H1 (cell line): Measurements from ENCODE around the gene USP17L5. TPM values are rescaled to one million over a fixed set of nuclear protein-coding genes. Genes with fewer than 3 reads are reported as not detected.
"Not testable (repeated sequence)": the region's sequence is repeated elsewhere in the genome, so short reads cannot be mapped to it uniquely, and the experiment has no call there.

ENCODE experiments used
- CTCF ChIA-PET: fragments of 300-600 bp; sonication (Branson Sonifier 250); formaldehyde crosslinking; loops from one replicate; lab custom pipeline; 2021; ENCODE audit not compliant: partially characterized antibody; lab: Charles Lee
- POLR2A ChIA-PET: fragments of 300-600 bp; sonication (Branson Sonifier 250); formaldehyde crosslinking; loops from one replicate; lab custom pipeline; 2021; ENCODE audit warnings: inconsistent platforms; ENCODE audit not compliant: partially characterized antibody; lab: Charles Lee
- DNase-seq, 2 experiments: peaks; one replicate each; pipeline versions ENCODE4 v3.0.0 to v3.0.0-alpha.2; 2010 to 2022; ENCODE audit warnings: low spot score in 2 of 2, low read depth in 1 of 2, mixed read lengths in 1 of 2
- FAIRE-seq: peaks from 2 replicates; lab custom pipeline; 2011; peaks lifted over from hg19 to GRCh38; lab: Jason Lieb, UNC
- H2AFZ ChIP-seq: 2 replicates; pipeline ENCODE4 v1.8.1; 2012; ENCODE audit warnings: low read length, inconsistent platforms
- H2AK5ac ChIP-seq: 2 replicates; pipeline ENCODE4 v1.6.1; 2013; ENCODE audit warnings: low read depth, low read length
- H2BK120ac ChIP-seq: replicated peaks from 2 replicates; pipeline ENCODE3; 2013; ENCODE audit warnings: low read depth, low read length, inconsistent platforms
- H2BK12ac ChIP-seq: 2 replicates; pipeline ENCODE4 v1.6.1; 2013; ENCODE audit warnings: low read depth, low read length
- H2BK15ac ChIP-seq: 2 replicates; pipeline ENCODE4 v1.6.1; 2013; ENCODE audit warnings: low read length
- H2BK20ac ChIP-seq: 2 replicates; pipeline ENCODE4 v1.6.1; 2013; ENCODE audit warnings: low read length
- H2BK5ac ChIP-seq: 2 replicates; pipeline ENCODE4 v1.6.1; 2013; ENCODE audit warnings: low read depth, low read length
- H3K14ac ChIP-seq: 2 replicates; pipeline ENCODE4 v1.6.1; 2013; ENCODE audit warnings: inconsistent platforms; ENCODE audit not compliant: insufficient read length
- H3K18ac ChIP-seq: 2 replicates; pipeline ENCODE4 v1.6.1; 2013; ENCODE audit warnings: low read length; ENCODE audit errors: extremely low read depth
- H3K23ac ChIP-seq: 2 replicates; pipeline ENCODE4 v1.6.1; 2013; ENCODE audit warnings: inconsistent platforms; ENCODE audit not compliant: insufficient read length
- H3K23me2 ChIP-seq: 2 replicates; pipeline ENCODE4 v1.6.1; 2013; ENCODE audit warnings: low read depth, low read length
- H3K27ac ChIP-seq: 2 replicates; pipeline ENCODE4 v1.6.1; 2011; ENCODE audit warnings: low read depth, low read length, inconsistent platforms
- H3K27me3 ChIP-seq, 4 experiments: replicated peaks in 1 of 4; 1 replicate in 1 of 4; 2 replicates in 3 of 4; pipeline versions ENCODE4 v1.6.1 to v1.8.1; 2011 to 2013; ENCODE audit warnings: low read length in 3 of 4, mild to moderate bottlenecking in 3 of 4, inconsistent platforms in 2 of 4, mixed read lengths in 2 of 4, moderate library complexity in 1 of 4; ENCODE audit not compliant: control insufficient read depth in 3 of 4, insufficient read depth in 3 of 4; ENCODE audit errors: extremely low read depth in 1 of 4
- H3K36me3 ChIP-seq, 4 experiments: 2 replicates each; pipeline versions ENCODE4 v1.6.1 to v1.8.1; 2011 to 2013; ENCODE audit warnings: mild to moderate bottlenecking in 4 of 4, low read length in 3 of 4, moderate library complexity in 2 of 4, control low read depth in 1 of 4, inconsistent platforms in 1 of 4; ENCODE audit not compliant: insufficient read depth in 4 of 4, control insufficient read depth in 2 of 4
- H3K4ac ChIP-seq: replicated peaks from 2 replicates; pipeline ENCODE3; 2013; ENCODE audit warnings: low read length, low read depth, mixed read lengths, inconsistent platforms; ENCODE audit not compliant: insufficient read length
- H3K4me1 ChIP-seq, 4 experiments: replicated peaks in 1 of 4; 1 replicate in 1 of 4; 2 replicates in 3 of 4; pipeline versions ENCODE4 v1.6.1 to v1.8.1; 2011 to 2013; ENCODE audit warnings: low read length in 3 of 4, inconsistent platforms in 2 of 4, mixed read lengths in 1 of 4; ENCODE audit not compliant: insufficient read depth in 4 of 4, control insufficient read depth in 3 of 4
- H3K4me2 ChIP-seq, 2 experiments: 2 replicates each; pipeline versions ENCODE4 v1.6.1 to v1.8.1; 2011 to 2013; ENCODE audit warnings: low read depth in 2 of 2, low read length in 2 of 2, control low read depth in 1 of 2, inconsistent platforms in 1 of 2, mild to moderate bottlenecking in 1 of 2; ENCODE audit not compliant: insufficient read depth in 1 of 2
- H3K4me3 ChIP-seq, 4 experiments: fragments of 200-600, 300-600 bp in 1 of 4; sonication (generic), shearing (Covaris generic), sonication (Bioruptor Twin) in 1 of 4; 2 replicates each; pipeline versions ENCODE4 v1.5.1 to v1.8.1; 2011 to 2016; ENCODE audit warnings: low read length in 4 of 4, low read depth in 3 of 4, control low read depth in 2 of 4, inconsistent platforms in 2 of 4, mild to moderate bottlenecking in 2 of 4, mixed read lengths in 1 of 4, moderate library complexity in 1 of 4; ENCODE audit not compliant: insufficient read depth in 2 of 4; ENCODE audit errors: extremely low read depth in 1 of 4
- H3K56ac ChIP-seq: replicated peaks from 2 replicates; pipeline ENCODE3; 2013; ENCODE audit warnings: low read depth, mild to moderate bottlenecking, mixed read lengths, low read length, inconsistent platforms; ENCODE audit not compliant: insufficient read length
- H3K79me1 ChIP-seq: 2 replicates; pipeline ENCODE4 v1.6.1; 2013; ENCODE audit warnings: low read depth, low read length, control low read depth
- H3K79me2 ChIP-seq, 2 experiments: 2 replicates each; pipeline versions ENCODE4 v1.6.1 to v1.8.1; 2012 to 2013; ENCODE audit warnings: low read length in 2 of 2, mild to moderate bottlenecking in 2 of 2, inconsistent platforms in 1 of 2; ENCODE audit not compliant: insufficient read depth in 2 of 2, control insufficient read depth in 1 of 2
- H3K9ac ChIP-seq, 4 experiments: replicated peaks in 1 of 4; 1 replicate in 1 of 4; 2 replicates in 3 of 4; pipeline versions ENCODE4 v1.6.1 to v1.8.1; 2011 to 2013; ENCODE audit warnings: low read depth in 3 of 4, low read length in 3 of 4, control low read depth in 2 of 4, mild to moderate bottlenecking in 2 of 4, moderate library complexity in 2 of 4, inconsistent platforms in 1 of 4; ENCODE audit errors: extremely low read depth in 1 of 4
- H3K9me3 ChIP-seq, 2 experiments: 2 replicates each; pipeline versions ENCODE4 v1.6.1 to v1.8.1; 2012 to 2013; ENCODE audit warnings: mild to moderate bottlenecking in 2 of 2, moderate library complexity in 2 of 2, control low read depth in 1 of 2, inconsistent platforms in 1 of 2, low read depth in 1 of 2, low read length in 1 of 2, mixed read lengths in 1 of 2; ENCODE audit not compliant: insufficient read depth in 2 of 2
- H4K20me1 ChIP-seq, 2 experiments: replicated peaks in 1 of 2; 2 replicates each; pipeline versions ENCODE3 to v1.8.1; 2011 to 2013; ENCODE audit warnings: inconsistent platforms in 2 of 2, low read length in 2 of 2, mild to moderate bottlenecking in 1 of 2; ENCODE audit not compliant: insufficient read depth in 2 of 2, control insufficient read depth in 1 of 2
- H4K5ac ChIP-seq: 2 replicates; pipeline ENCODE4 v1.6.1; 2013; ENCODE audit warnings: low read length, low read depth, mixed read lengths, inconsistent platforms; ENCODE audit not compliant: insufficient read length
- H4K8ac ChIP-seq: 2 replicates; pipeline ENCODE4 v1.8.0; 2013; ENCODE audit warnings: mild to moderate bottlenecking, moderate library complexity, low read length, inconsistent platforms; ENCODE audit not compliant: insufficient read depth; ENCODE audit errors: extremely low read depth
- H4K91ac ChIP-seq: replicated peaks from 2 replicates; pipeline ENCODE3; 2013; ENCODE audit warnings: low read length, mixed read lengths, inconsistent platforms; ENCODE audit not compliant: insufficient read length
- WGBS, 2 experiments: shearing (Covaris generic) in 1 of 2; methylation state at CpG; one replicate each; pipeline versions ENCODE4 v1.1.6 to v1.1.7; 2013 to 2015; ENCODE audit warnings: low lambda C conversion rate in 2 of 2, mixed read lengths in 2 of 2, inconsistent platforms in 1 of 2, low coverage in 1 of 2, missing lambda C conversion rate in 1 of 2; ENCODE audit not compliant: insufficient replicate concordance in 2 of 2, insufficient coverage in 1 of 2, insufficient read length in 1 of 2; ENCODE audit errors: extremely low coverage in 1 of 2, missing lambda C conversion rate in 1 of 2; 5-methylcytosine and 5-hydroxymethylcytosine counted together
- polyA plus RNA-seq, 7 experiments: library from polyadenylated mRNA; depleted of rRNA in 3 of 7; stranded (reverse) in 5 of 7; unstranded in 2 of 7; fragments of >200 nt in 5 of 7; fragments of 200-250 nt in 2 of 7; gene quantifications; 1 replicate in 5 of 7; 2 replicates in 1 of 7; 4 replicates in 1 of 7; pipeline versions ENCODE4 v1.2.1 to v1.2.3, GENCODE V29; 2011 to 2013; ENCODE audit warnings: missing spikeins in 2 of 7, mixed read lengths in 2 of 7
- total RNA-seq: library from RNA; stranded (reverse); fragmentation: NEBNext Ultra II Directional; extraction: Animal tissue kit (Norgen Biotek cat#: 25700); gene quantifications from 2 replicates; pipeline ENCODE4 v1.2.1, GENCODE V29; 2021

USP17L5 gene
- total and polyA plus RNA-seq, 2 of the 8 experiments (the other 6 are each of a cell fraction or from before 2014, with no cell fraction given): not detected

DNA sequence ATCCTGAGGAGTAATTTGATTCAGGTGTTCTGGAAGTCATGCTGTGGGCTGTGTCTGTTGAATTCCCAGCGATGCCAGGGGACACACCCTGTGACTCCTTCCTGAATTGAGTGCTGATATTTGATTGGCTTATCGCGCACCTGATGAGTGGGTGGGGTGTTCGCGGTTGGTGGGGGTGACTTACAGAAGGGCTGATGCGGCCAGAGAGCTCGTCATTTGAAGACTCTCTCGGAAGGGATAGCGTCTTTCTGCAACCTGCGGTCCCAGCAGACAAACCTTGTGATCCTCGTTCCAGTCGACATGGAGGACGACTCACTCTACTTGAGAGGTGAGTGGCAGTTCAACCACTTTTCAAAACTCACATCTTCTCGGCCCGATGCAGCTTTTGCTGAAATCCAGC lies 4.6 kb downstream of the USP17L5 start, which contains the start of gene USP17L27:
TSS of gene USP17L27 (plus strand) at position 301 of the 400 bp plus-strand sequence. CDS start at position 301, 0 bp downstream.
- H2BK120ac ChIP-seq, H3K9ac ChIP-seq, CTCF ChIA-PET, H3K56ac ChIP-seq, FAIRE-seq, H4K5ac ChIP-seq, H2BK15ac ChIP-seq, POLR2A ChIA-PET, H2AK5ac ChIP-seq, H3K4me3 ChIP-seq, H3K4me1 ChIP-seq, DNase-seq, H2AFZ ChIP-seq, H3K4ac ChIP-seq, H2BK5ac ChIP-seq, H4K20me1 ChIP-seq, H3K27me3 ChIP-seq, H3K9me3 ChIP-seq, H3K79me1 ChIP-seq, H3K23me2 ChIP-seq, H2BK20ac ChIP-seq, H3K18ac ChIP-seq, H3K36me3 ChIP-seq, H3K23ac ChIP-seq, H3K79me2 ChIP-seq, H3K4me2 ChIP-seq, H3K14ac ChIP-seq, H4K91ac ChIP-seq, H3K27ac ChIP-seq, H4K8ac ChIP-seq, H2BK12ac ChIP-seq: not testable (repeated sequence)
- WGBS, 2 experiments: no CpG with 5 or more reads among the region's 15 CpGs

DNA sequence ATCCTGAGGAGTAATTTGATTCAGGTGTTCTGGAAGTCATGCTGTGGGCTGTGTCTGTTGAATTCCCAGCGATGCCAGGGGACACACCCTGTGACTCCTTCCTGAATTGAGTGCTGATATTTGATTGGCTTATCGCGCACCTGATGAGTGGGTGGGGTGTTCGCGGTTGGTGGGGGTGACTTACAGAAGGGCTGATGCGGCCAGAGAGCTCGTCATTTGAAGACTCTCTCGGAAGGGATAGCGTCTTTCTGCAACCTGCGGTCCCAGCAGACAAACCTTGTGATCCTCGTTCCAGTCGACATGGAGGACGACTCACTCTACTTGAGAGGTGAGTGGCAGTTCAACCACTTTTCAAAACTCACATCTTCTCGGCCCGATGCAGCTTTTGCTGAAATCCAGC lies 9.4 kb downstream of the USP17L5 start, which contains the start of gene USP17L28:
TSS of gene USP17L28 (plus strand) at position 301 of the 400 bp plus-strand sequence. CDS start at position 301, 0 bp downstream.
- POLR2A ChIA-PET, H3K27me3 ChIP-seq, H3K14ac ChIP-seq, H2BK120ac ChIP-seq, DNase-seq, H2BK20ac ChIP-seq, CTCF ChIA-PET, H2BK12ac ChIP-seq, H3K9ac ChIP-seq, H3K23ac ChIP-seq, H3K23me2 ChIP-seq, H3K4ac ChIP-seq, H4K5ac ChIP-seq, H3K4me3 ChIP-seq, H3K4me1 ChIP-seq, H3K27ac ChIP-seq, H3K56ac ChIP-seq, H2BK5ac ChIP-seq, H2BK15ac ChIP-seq, H4K91ac ChIP-seq, H3K9me3 ChIP-seq, FAIRE-seq, H3K18ac ChIP-seq, H2AFZ ChIP-seq, H2AK5ac ChIP-seq, H3K79me1 ChIP-seq, H3K36me3 ChIP-seq, H3K79me2 ChIP-seq, H4K20me1 ChIP-seq, H4K8ac ChIP-seq, H3K4me2 ChIP-seq: not testable (repeated sequence)
- WGBS, 2 experiments: no CpG with 5 or more reads among the region's 15 CpGs
